HepG2 (cell line): ENCODE results near the gene ZNF652. TPM values are rescaled to one million over a fixed set of nuclear protein-coding genes. Genes with fewer than 3 reads are reported as not detected.

ENCODE experiments used
- ATAC-seq: fragments of 200-7000 bp; cut with Tn5 transposase; 3 replicates; pipeline ENCODE4 v1.9.1; 2020; ENCODE audit warnings: mild to moderate bottlenecking, moderate library complexity
- BruUV-seq: library from RNA; stranded (reverse); fragments of 400-500 nt; replicated peaks from 2 replicates; lab custom pipeline; 2021; lab: Mats Ljungman, UMichigan
- CTCF ChIA-PET: fragments of 300-600 bp; formaldehyde crosslinking; extraction: SDS; loops from one replicate; lab custom pipeline; 2021; ENCODE audit warnings: low total read pairs, inconsistent platforms, low intra/inter-chr PET ratio; lab: Yijun Ruan, JAX
- POLR2A ChIA-PET: fragments of 350-600 bp; sonication (Branson Sonifier 250); formaldehyde crosslinking; loops from one replicate; lab custom pipeline; 2020; ENCODE audit warnings: antibody characterized with exemption, inconsistent platforms; lab: Yijun Ruan, JAX
- DNase-seq: peaks from one replicate; pipeline ENCODE4 v3.0.0-alpha.2; 2015; ENCODE audit warnings: low spot score
- FAIRE-seq: peaks from 3 replicates; lab custom pipeline; 2011; peaks lifted over from hg19 to GRCh38; lab: Jason Lieb, UNC
- H2AFZ ChIP-seq: one replicate; pipeline ENCODE4 v1.6.1; 2011; ENCODE audit warnings: low read length, inconsistent platforms
- H3K27ac ChIP-seq: fragments of 300-600 bp; 3 replicates; pipeline ENCODE4 v1.8.0; 2011; ENCODE audit warnings: mixed run types, mild to moderate bottlenecking, mixed read lengths, low read length, inconsistent platforms; ENCODE audit not compliant: insufficient read depth; ENCODE audit errors: extremely low read length
- H3K27me3 ChIP-seq, 2 experiments: fragments of 200-600 bp in 1 of 2; 2 replicates in 1 of 2; 3 replicates in 1 of 2; pipeline versions ENCODE4 v1.6.0 to v1.8.0; 2011; ENCODE audit warnings: low read length in 2 of 2, mild to moderate bottlenecking in 2 of 2, moderate library complexity in 2 of 2, inconsistent platforms in 1 of 2; ENCODE audit not compliant: insufficient read depth in 2 of 2, control insufficient read depth in 1 of 2
- H3K36me3 ChIP-seq, 2 experiments: fragments of 200-600 bp in 1 of 2; replicated peaks in 1 of 2; 2 replicates in 1 of 2; 3 replicates in 1 of 2; pipeline versions ENCODE4 v1.5.1 to v1.8.0; 2011; ENCODE audit warnings: low read length in 2 of 2, inconsistent platforms in 1 of 2; ENCODE audit not compliant: insufficient read depth in 2 of 2, control insufficient read depth in 1 of 2
- H3K4me1 ChIP-seq: 2 replicates; pipeline ENCODE4 v1.5.1; 2012; ENCODE audit warnings: low read length, inconsistent platforms; ENCODE audit not compliant: insufficient read depth
- H3K4me2 ChIP-seq: 2 replicates; pipeline ENCODE4 v1.6.0; 2011; ENCODE audit warnings: low read depth, low read length, inconsistent platforms
- H3K4me3 ChIP-seq, 3 experiments: fragments of 200-600 bp in 1 of 3; sonication (generic), shearing (Covaris generic) in 1 of 3; replicated peaks in 1 of 3; 2 replicates each; pipeline ENCODE4 v1.5.1; 2011 to 2016; ENCODE audit warnings: low read length in 3 of 3, inconsistent platforms in 2 of 3, low read depth in 2 of 3, mild to moderate bottlenecking in 2 of 3, control low read depth in 1 of 3, mixed read lengths in 1 of 3; ENCODE audit not compliant: insufficient read depth in 1 of 3
- H3K79me2 ChIP-seq: one replicate; pipeline ENCODE4 v1.6.1; 2011; ENCODE audit warnings: low read length, inconsistent platforms; ENCODE audit not compliant: insufficient read depth
- H3K9ac ChIP-seq: 2 replicates; pipeline ENCODE4 v1.6.0; 2011; ENCODE audit warnings: mild to moderate bottlenecking, low read depth, low read length, inconsistent platforms; ENCODE audit not compliant: insufficient read depth
- H3K9me3 ChIP-seq: 2 replicates; pipeline ENCODE4 v1.5.1; 2012; ENCODE audit warnings: mild to moderate bottlenecking, low read length
- H4K20me1 ChIP-seq: 2 replicates; pipeline ENCODE4 v1.6.0; 2011; ENCODE audit warnings: inconsistent platforms, mild to moderate bottlenecking, low read length, moderate library complexity; ENCODE audit not compliant: insufficient read depth
- HNF4G ChIP-seq, 2 experiments: sonication (generic) in 1 of 2; formaldehyde crosslinking in 1 of 2; IDR thresholded peaks; 2 replicates each; pipeline versions ENCODE4 v1.4.0 to v1.6.1; 2011 to 2020; ENCODE audit warnings: borderline replicate concordance in 2 of 2, low read depth in 2 of 2, mild to moderate bottlenecking in 2 of 2, low read length in 1 of 2, missing genetic modification reagents in 1 of 2, moderate library complexity in 1 of 2
- HNRNPL ChIP-seq: fragments of 200-400 bp; formaldehyde crosslinking; IDR thresholded peaks from 2 replicates; pipeline ENCODE4 v1.6.1; 2017; ENCODE audit warnings: mild to moderate bottlenecking, low read depth, low read length
- REPIN1 ChIP-seq: sonication (generic); formaldehyde crosslinking; IDR thresholded peaks from 2 replicates; pipeline ENCODE4 v1.8.0; 2022; ENCODE audit warnings: missing genetic modification reagents, low read depth, mild to moderate bottlenecking, borderline replicate concordance
- SNRNP70 ChIP-seq: fragments of 200-400 bp; formaldehyde crosslinking; IDR thresholded peaks from 2 replicates; pipeline ENCODE4 v1.6.1; 2017; ENCODE audit warnings: mild to moderate bottlenecking, low read depth, low read length, moderate library complexity
- ZNF333 ChIP-seq: sonication (generic); formaldehyde crosslinking; IDR thresholded peaks from 2 replicates; pipeline ENCODE4 v1.4.0; 2020; ENCODE audit warnings: mild to moderate bottlenecking, missing genetic modification reagents, borderline replicate concordance
- ZNF660 ChIP-seq: sonication (generic); formaldehyde crosslinking; IDR thresholded peaks from 2 replicates; pipeline ENCODE4 v1.5.1; 2020; ENCODE audit warnings: mild to moderate bottlenecking, low read depth, missing genetic modification reagents, borderline replicate concordance
- ZNF709 ChIP-seq: sonication (generic); formaldehyde crosslinking; IDR thresholded peaks from 2 replicates; pipeline ENCODE4 v1.5.0; 2020; ENCODE audit warnings: mild to moderate bottlenecking, missing genetic modification reagents
- WGBS: methylation state at CpG from one replicate; pipeline ENCODE4 v1.1.6; 2017; ENCODE audit warnings: low lambda C conversion rate; 5-methylcytosine and 5-hydroxymethylcytosine counted together
- in situ Hi-C: cut with HindIII; loops from 2 replicates; pipeline ENCODE4 v1.10.0; 2017; ENCODE audit warnings: low pct_unique_long_range_greater_than_20kb; ENCODE audit not compliant: extremely low pct_ligation_motif_present
- intact Hi-C: fragments of 100-400 bp; cut with micrococcal nuclease; formaldehyde crosslinking; loops from one replicate; pipeline ENCODE4 v1.10.0; 2022; ENCODE audit not compliant: unreplicated experiment
- polyA plus RNA-seq, 8 experiments: library from polyadenylated mRNA; depleted of rRNA in 3 of 8; stranded (reverse) in 7 of 8; unstranded in 1 of 8; fragments of >200 nt; fragmentation: Illumina TruSeq in 4 of 8; extraction: Trizol in 4 of 8; gene quantifications; 2 replicates each; pipeline versions ENCODE4 v1.2.1 to v1.2.3, GENCODE V29; 2011 to 2016; ENCODE audit warnings: low read depth in 4 of 8, missing spikeins in 1 of 8, mixed read lengths in 1 of 8; ENCODE audit not compliant: insufficient read depth in 1 of 8
- total RNA-seq, 5 experiments: library from RNA; depleted of rRNA; stranded (reverse); fragments of >200 nt; fragmentation: Illumina TruSeq; extraction: Trizol; gene quantifications; 2 replicates each; pipeline ENCODE4 v1.2.3, GENCODE V29; 2016; ENCODE audit warnings: low read depth in 1 of 5

Gene ZNF652
- total and polyA plus RNA-seq, 2 of the 13 experiments (the other 11 are each of a cell fraction or from before 2014, with no cell fraction given), result 16.2 to 30.2 TPM

DNA sequence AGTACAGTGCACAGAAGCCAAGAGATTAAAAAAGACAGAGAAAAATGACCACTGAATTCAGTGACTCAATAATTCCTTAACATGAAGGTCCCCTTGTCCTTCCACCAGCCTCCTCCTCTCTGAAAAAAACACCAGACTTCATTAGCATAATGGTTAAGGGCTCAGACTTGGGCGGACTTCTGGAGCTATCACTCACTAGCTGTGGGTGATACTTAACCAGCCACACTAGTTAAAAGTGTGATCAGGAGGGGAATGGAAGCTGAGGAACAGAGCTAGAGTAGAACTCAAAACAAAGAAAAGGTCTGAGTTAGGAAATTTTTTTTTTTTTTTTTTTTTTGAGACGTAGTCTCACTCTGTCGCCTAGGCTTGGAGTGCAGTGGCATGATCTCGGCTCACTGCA, 23.2 kb downstream of the ZNF652 start (continued):
- TF ChIP-seq HNF4G (IDR thresholded peaks at IDR 0.05; ENCODE audit: borderline replicate concordance, low read depth, low read length) (no peak), HNF4G (CRISPR knock-in tag; IDR thresholded peaks at IDR 0.05; ENCODE audit: borderline replicate concordance, low read depth) (no peak), SNRNP70 (no peak)

- no peaks in the 10 kb centered on the region for H3K27me3 ChIP-seq
- ChIA-PET CTCF (no interaction called here), POLR2A (no interaction called here)
- H3K9ac ChIP-seq, result no peak overlapping the region
- no peak overlapping the region for H3K4me3 ChIP-seq
- peaks cover 57% of the 10 kb centered on the region for H3K79me2 ChIP-seq
- no peaks in the 10 kb centered on the region for H3K9me3 ChIP-seq
- 98% methylated on average over 8 of the region's 8 CpGs for WGBS
- no peak overlapping the region for H3K4me2 ChIP-seq
- H2AFZ ChIP-seq, result no peak overlapping the region
- FAIRE-seq (no peak), ATAC-seq (no peak), DNase-seq (no peak)
- no peaks in the 10 kb centered on the region; a peak in 1 of 5 replicates for H3K36me3 ChIP-seq
- no TSS peak for BruUV-seq
- no peak overlapping the region for H3K27ac ChIP-seq
- peaks cover 2% of the 10 kb centered on the region; the same call in 1 of the 2 replicates for H4K20me1 ChIP-seq
- in situ Hi-C loops (no loop called here), intact Hi-C loops (no loop called here)
- H3K4me1 ChIP-seq, result no peaks in the 10 kb centered on the region
- no peak for TF ChIP-seq ZNF709 (CRISPR knock-in tag)
- no peak for TF ChIP-seq REPIN1 (CRISPR knock-in tag)
- no peak for TF ChIP-seq HNRNPL
- TF ChIP-seq ZNF660 (CRISPR knock-in tag), result no peak
- TF ChIP-seq ZNF333 (CRISPR knock-in tag), result no peak
These were observed 24.2 kb downstream of the ZNF652 start for GRCh38 chr17:49337884-49338283.
